ENCODE measurements around the gene TIGD1. TPM values are rescaled to one million over a fixed set of nuclear protein-coding genes. Genes with fewer than 3 reads are reported as not detected.

Gene TIGD1
- total RNA-seq, 1 donor = 5.2 TPM

- H3K4me3 ChIP-seq (ENCODE audit: low read depth, low read length) = no peak within 1 kb of the TSS
- no peak for DNase-seq (ENCODE audit: low read depth)
- TF ChIP-seq, protein P1, sequence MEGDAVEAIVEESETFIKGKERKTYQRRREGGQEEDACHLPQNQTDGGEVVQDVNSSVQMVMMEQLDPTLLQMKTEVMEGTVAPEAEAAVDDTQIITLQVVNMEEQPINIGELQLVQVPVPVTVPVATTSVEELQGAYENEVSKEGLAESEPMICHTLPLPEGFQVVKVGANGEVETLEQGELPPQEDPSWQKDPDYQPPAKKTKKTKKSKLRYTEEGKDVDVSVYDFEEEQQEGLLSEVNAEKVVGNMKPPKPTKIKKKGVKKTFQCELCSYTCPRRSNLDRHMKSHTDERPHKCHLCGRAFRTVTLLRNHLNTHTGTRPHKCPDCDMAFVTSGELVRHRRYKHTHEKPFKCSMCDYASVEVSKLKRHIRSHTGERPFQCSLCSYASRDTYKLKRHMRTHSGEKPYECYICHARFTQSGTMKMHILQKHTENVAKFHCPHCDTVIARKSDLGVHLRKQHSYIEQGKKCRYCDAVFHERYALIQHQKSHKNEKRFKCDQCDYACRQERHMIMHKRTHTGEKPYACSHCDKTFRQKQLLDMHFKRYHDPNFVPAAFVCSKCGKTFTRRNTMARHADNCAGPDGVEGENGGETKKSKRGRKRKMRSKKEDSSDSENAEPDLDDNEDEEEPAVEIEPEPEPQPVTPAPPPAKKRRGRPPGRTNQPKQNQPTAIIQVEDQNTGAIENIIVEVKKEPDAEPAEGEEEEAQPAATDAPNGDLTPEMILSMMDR (IDR thresholded peaks at IDR 0.05; ENCODE audit: insufficient read depth, low read depth, low read length) = no peak
Measured at GRCh38 chr2:232519581-232520438, 30.5 kb downstream of the TIGD1 start, which contains the start of gene PRSS56. Gene PRSS56, plus strand, starts transcription at chr2:232520388. Its CDS starts 211 bp downstream, at chr2:232520599.

- TF ChIP-seq, protein P1 (IDR thresholded peaks at IDR 0.05; ENCODE audit: insufficient read depth, low read depth, low read length) = no peak
- DNase-seq (ENCODE audit: low read depth) = no peak
- H3K4me3 ChIP-seq (ENCODE audit: low read depth, low read length) = no peak overlapping the region
Measured at GRCh38 chr2:232518844-232519243, 31.5 kb downstream of the TIGD1 start.

DNA sequence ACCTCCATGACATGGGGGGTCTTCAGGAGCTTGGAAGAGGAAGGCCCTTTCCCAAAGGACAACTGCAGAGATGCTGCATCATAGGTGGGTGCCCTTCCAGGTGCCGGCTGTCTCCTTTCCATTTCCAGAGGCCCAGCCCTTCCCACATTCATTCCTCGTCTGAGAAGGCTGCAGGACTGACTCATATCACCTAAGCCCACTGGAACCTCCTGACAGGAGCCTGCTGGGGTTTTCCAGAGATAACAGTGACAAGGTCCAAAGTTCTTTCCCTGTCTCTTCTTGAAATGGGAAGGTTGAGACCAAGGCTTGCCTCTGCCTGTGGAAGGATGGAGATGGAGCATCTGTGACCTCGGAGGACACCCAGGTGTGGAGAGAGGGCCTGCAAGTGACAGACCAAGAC is 33.8 kb downstream of the TIGD1 start:
- no peak overlapping the region for H3K4me3 ChIP-seq (ENCODE audit: low read depth, low read length)
- DNase-seq (ENCODE audit: low read depth) = no peak
- TF ChIP-seq, protein P1 (IDR thresholded peaks at IDR 0.05; ENCODE audit: insufficient read depth, low read depth, low read length) = no peak

- TF ChIP-seq, protein P1 (IDR thresholded peaks at IDR 0.05; ENCODE audit: insufficient read depth, low read depth, low read length) = no peak
- DNase-seq (ENCODE audit: low read depth) = no peak
Measured at GRCh38 chr2:232515639-232516038, 34.7 kb downstream of the TIGD1 start.

GRCh38 chr2:232513353-232513752 is 37.0 kb downstream of the TIGD1 start:
- no peak for DNase-seq (ENCODE audit: low read depth)
- TF ChIP-seq, protein P1 (IDR thresholded peaks at IDR 0.05; ENCODE audit: insufficient read depth, low read depth, low read length) = no peak

More at GRCh38 chr2:232515639-232516038, 34.7 kb downstream of the TIGD1 start:
- no peak overlapping the region for H3K4me3 ChIP-seq (ENCODE audit: low read depth, low read length)

GRCh38 chr2:232512602-232513001 is 37.8 kb downstream of the TIGD1 start:
- H3K4me3 ChIP-seq (ENCODE audit: low read depth, low read length) = no peak overlapping the region
- no peak for DNase-seq (ENCODE audit: low read depth)
- TF ChIP-seq, protein P1 (IDR thresholded peaks at IDR 0.05; ENCODE audit: insufficient read depth, low read depth, low read length) = no peak

More at GRCh38 chr2:232513353-232513752, 37.0 kb downstream of the TIGD1 start:
- H3K4me3 ChIP-seq (ENCODE audit: low read depth, low read length) = no peak overlapping the region

All from fibroblast of villous mesenchyme (primary cell).